Measurements from ENCODE around the gene ZSCAN2. TPM values are rescaled to one million over a fixed set of nuclear protein-coding genes. Genes with fewer than 3 reads are reported as not detected.
"Not testable (repeated sequence)": the region's sequence is repeated elsewhere in the genome, so short reads cannot be mapped to it uniquely, and the experiment has no call there.

Gene ZSCAN2
- polyA plus RNA-seq, 12 donors, result 10.5 to 15.0 (median 11.9) TPM; not detected in 2

DNA sequence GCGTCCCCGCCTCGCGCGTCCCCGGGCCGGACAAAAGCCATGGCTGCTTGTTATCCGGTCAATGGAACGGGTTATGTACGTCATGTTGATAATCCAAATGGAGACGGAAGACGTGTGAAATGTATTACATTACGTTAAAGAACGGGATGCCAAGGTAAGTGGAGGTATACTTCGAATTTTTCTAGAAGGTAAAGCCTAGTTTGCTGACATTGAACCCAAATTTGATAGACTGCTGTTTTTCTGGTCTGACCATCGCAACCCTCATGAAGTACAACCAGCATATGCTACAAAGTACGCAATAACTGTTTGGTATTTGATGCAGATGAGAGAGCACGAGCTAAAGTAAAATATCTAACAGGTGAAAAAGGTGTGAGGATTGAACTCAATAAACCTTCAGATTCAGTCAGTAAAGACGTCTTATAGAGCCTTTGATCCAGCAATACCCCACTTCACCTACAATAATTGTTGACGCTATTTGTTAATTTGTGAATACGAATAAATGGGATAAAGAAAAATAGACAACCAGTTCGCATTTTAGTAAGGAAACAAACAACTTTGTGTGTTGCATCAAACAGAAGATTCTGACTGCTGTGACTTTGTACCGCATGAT is 33.5 kb downstream of the ZSCAN2 start:
- no peak for DNase-seq

DNA sequence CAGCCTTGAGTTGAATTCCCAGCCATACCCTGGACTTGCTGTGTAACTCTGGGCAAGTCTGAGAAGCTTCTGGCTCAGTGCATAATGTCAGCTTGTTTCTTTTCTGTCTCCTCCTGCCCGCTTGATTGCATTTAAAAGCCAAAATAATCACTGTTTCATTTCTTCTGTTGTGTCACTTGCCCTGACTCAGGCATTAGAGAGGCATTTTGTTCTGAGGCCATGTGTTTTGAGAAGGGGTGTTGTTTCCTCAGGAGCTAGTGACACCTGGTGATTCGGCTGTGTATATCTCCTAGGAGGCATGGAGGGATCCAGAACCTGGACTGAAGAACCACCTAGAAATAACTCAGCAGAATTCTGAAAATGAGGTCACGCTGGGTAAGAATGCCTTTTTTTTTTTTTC is 37.3 kb downstream of the ZSCAN2 start:
- DNase-seq, result no peak

- not testable (repeated sequence) for DNase-seq
These were observed 41.1 kb downstream of the ZSCAN2 start for GRCh38 chr15:84641871-84642270.

DNA sequence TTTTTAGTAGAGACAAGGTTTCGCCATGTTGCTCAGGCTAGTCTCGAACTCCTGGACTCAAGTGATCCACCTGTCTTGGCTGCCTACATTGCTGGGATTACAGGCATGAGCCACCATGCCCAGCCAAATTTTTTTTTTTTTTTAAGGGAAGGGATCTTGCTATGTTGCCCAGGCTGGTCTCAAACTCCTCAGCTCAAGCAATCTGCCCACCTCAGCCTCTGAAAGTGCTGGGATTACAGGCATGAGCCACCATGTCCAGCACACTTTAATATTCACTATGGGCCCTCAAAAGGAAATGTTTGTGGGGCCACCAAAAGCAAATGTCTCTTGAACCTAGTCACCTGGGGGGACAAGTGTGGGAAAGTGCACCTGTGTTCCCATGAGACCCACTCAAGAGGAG is 41.8 kb downstream of the ZSCAN2 start:
- DNase-seq, result not testable (repeated sequence)

- no peak for DNase-seq
These were observed 43.0 kb downstream of the ZSCAN2 start for GRCh38 chr15:84643838-84644237.

GRCh38 chr15:84645496-84645895 is 44.7 kb downstream of the ZSCAN2 start:
- no peak for DNase-seq

- DNase-seq, result no peak
These were observed 45.2 kb downstream of the ZSCAN2 start for GRCh38 chr15:84645997-84646396.

DNA sequence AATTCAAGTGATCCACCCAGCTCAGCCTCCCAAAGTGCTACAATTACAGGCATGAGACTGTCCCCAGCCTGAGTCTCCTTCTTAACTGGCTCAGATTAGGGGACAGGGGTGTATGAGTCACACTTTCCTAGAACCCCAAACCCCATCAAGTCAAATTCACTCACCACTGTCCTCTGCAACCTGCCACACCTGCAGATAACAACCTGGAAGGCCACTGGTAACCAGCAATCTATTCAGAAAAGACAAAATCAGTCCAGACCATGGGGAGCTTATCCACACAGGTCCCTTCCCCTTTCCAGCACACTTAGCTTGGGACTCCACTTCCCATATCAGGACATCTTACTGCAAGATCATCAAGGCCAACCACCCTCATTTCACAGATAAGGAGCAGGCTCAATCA is 46.9 kb downstream of the ZSCAN2 start:
- DNase-seq, result no peak

DNA sequence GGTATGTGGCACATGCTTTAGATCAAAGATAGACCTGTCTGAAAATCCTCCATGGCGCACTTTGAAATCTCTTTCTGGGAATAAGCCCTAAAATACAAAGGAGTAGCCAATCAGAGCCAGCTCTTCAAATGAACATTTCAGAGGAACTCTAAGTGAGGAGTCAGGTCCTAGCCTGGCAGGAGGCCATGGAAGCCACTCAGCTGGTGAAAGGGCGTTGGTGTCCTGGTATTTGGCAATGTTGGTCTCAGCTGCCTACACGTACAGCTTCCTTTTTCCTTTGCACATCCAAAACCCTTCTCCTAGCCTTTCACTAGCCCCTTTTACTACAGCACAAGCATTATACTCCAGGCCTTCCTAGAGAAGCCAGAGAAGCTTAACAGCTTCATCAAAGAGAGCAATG is 47.7 kb downstream of the ZSCAN2 start:
- no peak for DNase-seq

- DNase-seq, result no peak
These were observed 48.9 kb downstream of the ZSCAN2 start for GRCh38 chr15:84649706-84650105.

GRCh38 chr15:84653584-84653909 is 52.7 kb downstream of the ZSCAN2 start:
- DNase-seq, result no peak

DNA sequence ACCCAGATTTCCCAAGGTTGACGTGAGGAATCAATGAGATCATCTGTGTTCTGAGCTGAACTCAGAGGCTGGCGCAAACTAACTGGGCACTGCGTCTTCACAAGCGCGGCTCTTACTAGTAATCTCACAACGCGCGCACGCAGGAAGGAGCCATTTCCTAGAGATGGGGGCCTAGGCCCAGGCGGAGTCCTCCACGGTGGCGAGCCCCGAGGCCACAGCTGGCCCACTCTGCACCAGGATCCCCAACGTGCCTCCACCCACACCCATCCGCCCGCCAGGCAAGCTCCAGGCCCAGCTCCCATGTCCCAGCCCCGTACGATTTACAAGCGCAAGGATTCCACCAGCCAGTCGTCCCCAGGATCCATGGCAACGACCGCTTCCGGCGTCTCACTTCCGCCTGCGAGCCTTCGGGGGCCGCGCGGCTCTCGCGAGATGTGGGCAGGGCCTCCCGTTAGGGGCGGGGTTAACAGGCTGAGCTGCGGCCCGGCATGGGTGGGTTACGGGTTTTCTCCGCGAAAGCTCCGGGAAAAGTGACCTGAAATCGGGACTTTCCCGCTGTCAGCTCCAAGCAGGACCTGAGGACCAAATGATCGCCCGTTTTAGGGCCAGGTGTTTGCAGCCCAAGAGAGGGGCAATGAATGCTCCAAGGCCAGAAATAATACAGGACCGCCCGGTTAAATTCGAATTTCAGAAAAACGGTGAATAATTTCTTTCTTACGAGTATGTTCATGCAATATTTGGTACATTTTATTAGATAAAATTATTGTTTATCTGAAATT is 53.3 kb downstream of the ZSCAN2 start, which contains the start of gene WDR73:
Gene WDR73 (minus strand): TSS at position 374 of the 779 bp plus-strand sequence. CDS start 9 bp downstream, at position 365.
- DNase-seq, result peak; percentile 99

DNA sequence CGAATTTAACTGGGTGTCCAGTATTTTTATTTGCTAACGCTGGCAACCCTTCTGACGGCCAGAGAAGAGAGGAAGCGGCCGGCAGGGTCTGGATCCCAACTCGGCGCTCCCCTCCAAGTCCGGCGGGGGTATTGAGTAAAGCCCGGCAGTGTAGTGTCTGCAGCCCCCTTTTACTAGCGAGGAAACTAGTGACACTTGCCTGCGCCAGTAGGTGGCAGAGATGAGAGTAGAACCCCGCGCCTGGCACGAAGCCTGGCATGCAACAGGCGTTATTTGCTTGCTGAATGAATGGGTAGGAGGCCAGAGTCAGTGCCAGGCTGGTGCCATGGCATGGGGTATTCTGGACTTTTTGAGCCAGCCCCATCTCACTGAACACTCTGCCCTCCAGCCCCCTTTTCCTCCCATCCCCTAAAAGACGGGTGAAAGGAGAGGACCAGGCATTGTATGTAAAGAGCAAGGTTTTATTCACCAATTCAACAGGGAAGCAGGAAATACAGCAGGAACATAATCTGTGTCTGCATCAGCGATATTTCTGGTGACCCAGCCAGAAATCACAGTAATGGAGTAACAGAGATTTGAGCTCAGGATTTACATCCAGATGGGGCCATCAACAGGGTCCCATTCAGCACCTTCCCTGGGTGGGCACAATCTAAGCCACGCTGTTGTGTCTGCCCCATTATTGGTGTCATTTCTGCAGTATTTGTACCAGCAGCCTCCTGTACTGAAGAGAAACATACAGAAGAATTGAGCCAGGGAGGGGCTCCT is 54.1 kb downstream of the ZSCAN2 start:
- DNase-seq, result peak; percentile 70

- DNase-seq, result no peak
These were observed 56.2 kb downstream of the ZSCAN2 start for GRCh38 chr15:84656972-84657371.

- DNase-seq, result no peak
These were observed 56.9 kb downstream of the ZSCAN2 start for GRCh38 chr15:84657748-84658079.

DNA sequence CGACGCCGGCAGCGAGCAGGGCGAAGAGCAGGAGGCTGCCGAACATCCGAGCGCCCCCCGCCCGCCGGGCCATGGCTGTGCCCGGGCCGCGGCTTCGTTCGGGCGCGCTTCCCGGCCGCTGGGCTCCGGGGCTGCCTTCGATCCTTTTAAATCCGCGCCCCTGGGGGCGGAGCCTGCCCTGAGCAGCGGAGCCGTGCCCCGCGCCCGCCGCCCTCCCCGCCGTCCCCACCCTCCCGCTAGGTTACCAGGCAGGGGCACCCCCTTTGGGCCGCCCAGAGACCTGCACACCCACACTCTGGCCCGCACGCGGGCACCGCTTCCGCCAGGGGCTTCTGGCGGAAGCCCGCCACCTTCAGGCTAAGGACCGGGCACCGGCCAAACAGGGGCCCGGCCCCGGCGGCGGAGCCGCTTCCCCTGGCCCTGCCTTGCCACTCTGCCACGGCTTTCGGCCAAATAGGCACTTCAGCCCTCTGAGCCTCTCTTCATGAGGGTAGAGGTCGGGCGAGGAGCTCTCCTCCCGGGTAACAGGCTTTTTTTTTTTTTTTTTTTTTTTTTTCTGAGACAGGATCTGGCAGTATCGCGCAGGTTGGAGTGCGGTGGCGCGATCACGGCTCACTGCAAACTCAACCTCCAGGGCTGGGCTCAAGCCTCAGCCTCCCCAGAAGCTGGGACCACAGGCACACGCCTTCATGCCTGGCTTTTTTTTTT is 57.4 kb downstream of the ZSCAN2 start, which contains the start of gene NMB:
Gene NMB (minus strand): TSS at position 120 of the 708 bp plus-strand sequence. CDS start 47 bp downstream, at position 73.
- DNase-seq, result peak; percentile 59

- no peak for DNase-seq
These were observed 58.1 kb downstream of the ZSCAN2 start for GRCh38 chr15:84658788-84659411.

GRCh38 chr15:84659904-84660781 is 59.3 kb downstream of the ZSCAN2 start:
- DNase-seq, result no peak

- no peak for DNase-seq
These were observed 60.2 kb downstream of the ZSCAN2 start for GRCh38 chr15:84661001-84661400.

GRCh38 chr15:84666373-84666772 is 65.6 kb downstream of the ZSCAN2 start:
- no peak for DNase-seq
